ENCODE measurements around the gene ATP6V0A1.

Gene ATP6V0A1

DNA sequence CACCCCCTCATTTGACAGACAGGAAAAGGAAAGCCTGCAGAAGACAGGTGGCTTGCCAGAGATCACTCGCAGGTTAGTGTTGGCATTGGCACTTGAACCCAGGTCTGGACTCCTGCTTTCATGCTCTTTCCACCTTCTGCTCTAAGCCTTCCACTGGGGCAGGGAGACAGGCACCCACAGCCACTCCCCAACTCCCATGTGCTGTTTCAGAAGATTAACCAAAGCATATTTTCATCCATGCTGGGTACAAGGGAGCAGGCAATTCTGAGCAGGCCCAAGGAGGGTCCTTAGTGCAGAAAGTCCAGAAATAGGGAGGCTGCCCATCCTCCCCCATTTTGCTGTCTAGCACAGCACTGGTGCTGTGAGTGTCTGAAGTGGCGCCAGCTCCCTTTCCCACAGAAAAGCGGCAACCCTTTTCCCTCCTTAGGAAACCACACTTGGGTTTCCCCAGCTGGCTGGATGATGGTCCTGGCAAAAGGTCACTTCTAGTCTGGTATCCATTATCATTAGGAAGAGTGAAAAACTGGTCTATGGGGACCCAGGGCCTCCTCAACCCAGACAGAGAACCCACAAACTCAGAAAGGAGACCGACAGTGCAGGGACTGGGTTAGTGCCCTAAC lies 33.6 kb upstream of the ATP6V0A1 start:
- TF ChIP-seq, protein P1, sequence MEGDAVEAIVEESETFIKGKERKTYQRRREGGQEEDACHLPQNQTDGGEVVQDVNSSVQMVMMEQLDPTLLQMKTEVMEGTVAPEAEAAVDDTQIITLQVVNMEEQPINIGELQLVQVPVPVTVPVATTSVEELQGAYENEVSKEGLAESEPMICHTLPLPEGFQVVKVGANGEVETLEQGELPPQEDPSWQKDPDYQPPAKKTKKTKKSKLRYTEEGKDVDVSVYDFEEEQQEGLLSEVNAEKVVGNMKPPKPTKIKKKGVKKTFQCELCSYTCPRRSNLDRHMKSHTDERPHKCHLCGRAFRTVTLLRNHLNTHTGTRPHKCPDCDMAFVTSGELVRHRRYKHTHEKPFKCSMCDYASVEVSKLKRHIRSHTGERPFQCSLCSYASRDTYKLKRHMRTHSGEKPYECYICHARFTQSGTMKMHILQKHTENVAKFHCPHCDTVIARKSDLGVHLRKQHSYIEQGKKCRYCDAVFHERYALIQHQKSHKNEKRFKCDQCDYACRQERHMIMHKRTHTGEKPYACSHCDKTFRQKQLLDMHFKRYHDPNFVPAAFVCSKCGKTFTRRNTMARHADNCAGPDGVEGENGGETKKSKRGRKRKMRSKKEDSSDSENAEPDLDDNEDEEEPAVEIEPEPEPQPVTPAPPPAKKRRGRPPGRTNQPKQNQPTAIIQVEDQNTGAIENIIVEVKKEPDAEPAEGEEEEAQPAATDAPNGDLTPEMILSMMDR (conservative IDR thresholded peaks at IDR 0.05; ENCODE audit: low read depth, low read length) = no peak
- DNase-seq (ENCODE audit: low read depth) = no peak
- H3K4me3 ChIP-seq (ENCODE audit: low read length) = no peak overlapping the region

DNA sequence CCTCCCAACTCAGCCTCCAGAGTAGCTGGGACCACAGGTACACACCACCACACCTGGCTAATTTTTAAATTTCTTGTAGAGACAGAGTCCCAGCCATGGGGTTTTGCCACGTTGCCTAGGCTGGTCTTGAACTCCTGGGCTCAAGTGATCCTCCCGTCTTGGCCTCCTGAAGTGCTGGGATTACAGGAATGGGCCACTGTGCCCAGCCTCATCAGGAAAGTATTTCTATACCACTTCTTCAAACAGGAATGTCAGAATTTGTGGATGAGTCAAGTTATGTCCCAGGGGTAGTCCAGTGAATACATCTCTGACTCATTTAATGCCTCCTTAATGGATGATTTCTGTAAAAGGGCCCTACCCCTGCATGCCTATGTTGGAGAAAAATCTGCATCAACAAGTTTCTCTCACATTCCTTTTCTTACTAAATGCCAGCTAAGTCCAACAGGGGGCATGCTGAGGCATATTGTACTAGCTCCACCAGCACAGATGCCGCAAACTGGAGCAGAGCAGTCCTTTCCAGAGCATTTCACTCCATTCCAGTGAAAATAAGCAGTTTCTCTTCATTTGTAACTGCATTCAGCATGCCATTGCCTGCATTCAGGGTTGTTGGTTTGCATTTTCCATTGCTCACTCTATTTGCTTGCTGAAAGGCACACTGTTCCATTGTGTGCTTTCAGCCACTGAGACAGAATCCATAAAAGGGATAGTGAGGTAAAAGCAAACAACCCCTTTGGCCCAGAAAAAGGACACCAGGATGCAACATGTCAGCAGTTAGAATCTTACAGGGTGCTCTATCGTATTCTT lies 30.3 kb upstream of the ATP6V0A1 start:
- peak; percentile 78 for DNase-seq (ENCODE audit: low read depth)
- no peak overlapping the region for H3K4me3 ChIP-seq (ENCODE audit: low read length)

DNA sequence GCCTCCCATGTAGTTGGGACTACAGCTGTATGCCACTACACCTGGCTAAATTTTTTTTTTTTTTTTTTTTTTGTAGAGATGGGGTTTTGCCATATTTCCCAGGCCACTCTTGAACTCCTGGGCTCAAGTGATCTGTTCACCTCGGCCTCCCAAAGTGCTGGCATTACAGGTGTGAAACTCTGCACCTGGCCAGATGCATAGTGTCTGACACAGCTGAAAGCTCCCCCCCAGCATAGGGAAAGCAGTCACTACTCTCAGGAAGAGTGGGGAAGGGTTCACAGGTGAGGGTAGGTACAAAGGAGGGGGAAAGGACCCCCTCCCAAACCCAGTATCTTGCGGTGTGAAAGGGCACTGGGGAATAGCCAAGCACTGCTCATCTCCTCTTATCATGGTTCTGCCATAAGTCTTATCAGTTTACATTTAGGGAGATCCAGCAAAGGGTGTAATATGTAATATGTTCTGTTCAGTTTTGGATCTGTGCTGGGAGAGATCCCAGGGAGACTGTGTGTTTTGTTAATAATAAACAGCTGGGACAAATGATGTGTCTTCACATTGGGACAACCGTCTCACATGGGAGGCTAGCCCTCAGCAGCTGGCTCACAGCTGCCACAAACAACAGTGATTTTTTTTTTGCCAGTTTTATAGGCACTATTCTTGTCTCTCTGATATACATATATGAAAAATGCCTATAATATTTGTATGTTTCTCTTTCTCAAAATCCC lies 28.8 kb upstream of the ATP6V0A1 start:
- TF ChIP-seq, protein P1 (conservative IDR thresholded peaks at IDR 0.05; ENCODE audit: low read depth, low read length) = no peak
- DNase-seq (ENCODE audit: low read depth) = no peak

More for the DNA sequence above, 30.3 kb upstream of the ATP6V0A1 start:
- TF ChIP-seq, protein P1 (conservative IDR thresholded peaks at IDR 0.05; ENCODE audit: low read depth, low read length) = peak; percentile 87

DNA sequence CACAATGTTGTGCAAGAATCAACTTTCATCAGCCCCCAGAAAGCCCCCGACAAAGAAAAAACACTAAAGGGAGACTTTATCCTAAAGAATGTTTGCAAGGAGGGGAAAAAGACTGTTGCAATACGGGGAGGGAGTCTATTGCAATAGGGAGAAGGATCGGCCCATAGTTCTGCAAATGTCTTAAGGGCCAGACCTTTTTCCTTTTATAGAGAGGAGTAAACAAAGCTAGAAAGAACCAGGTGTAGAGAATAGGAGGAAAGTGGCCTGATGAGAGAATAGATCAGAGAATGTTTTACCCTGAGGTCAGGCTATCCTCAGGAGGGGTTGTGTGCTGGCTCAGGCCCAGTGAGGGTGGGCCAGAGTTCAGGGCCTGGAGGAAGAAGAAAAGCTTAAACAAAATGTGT lies 26.9 kb upstream of the ATP6V0A1 start:
- H3K4me3 ChIP-seq (ENCODE audit: low read length) = no peak overlapping the region
- DNase-seq (ENCODE audit: low read depth) = no peak
- TF ChIP-seq, protein P1 (conservative IDR thresholded peaks at IDR 0.05; ENCODE audit: low read depth, low read length) = no peak

More for the DNA sequence above, 28.8 kb upstream of the ATP6V0A1 start:
- no peak overlapping the region for H3K4me3 ChIP-seq (ENCODE audit: low read length)

DNA sequence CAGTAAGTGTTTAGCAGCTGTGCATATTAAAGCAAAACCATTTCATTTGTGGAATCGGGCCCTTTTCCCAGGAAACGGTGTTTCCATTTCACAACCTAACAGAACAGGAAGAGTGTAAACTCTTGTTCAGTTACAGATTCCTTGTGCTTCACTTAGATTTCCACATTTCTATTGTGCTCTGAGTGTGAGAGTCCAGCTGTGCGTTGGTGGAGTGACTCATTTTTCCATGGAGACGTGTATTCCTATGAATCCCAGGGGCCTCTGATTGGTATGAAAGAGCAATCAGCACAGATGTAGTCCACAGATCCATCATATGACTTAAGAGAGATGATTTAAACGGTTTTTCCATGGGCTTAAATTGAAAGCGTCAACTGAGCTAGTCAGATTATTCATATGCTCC lies 22.3 kb upstream of the ATP6V0A1 start:
- H3K4me3 ChIP-seq (ENCODE audit: low read length) = no peak overlapping the region
- TF ChIP-seq, protein P1 (conservative IDR thresholded peaks at IDR 0.05; ENCODE audit: low read depth, low read length) = no peak
- DNase-seq (ENCODE audit: low read depth) = no peak

DNA sequence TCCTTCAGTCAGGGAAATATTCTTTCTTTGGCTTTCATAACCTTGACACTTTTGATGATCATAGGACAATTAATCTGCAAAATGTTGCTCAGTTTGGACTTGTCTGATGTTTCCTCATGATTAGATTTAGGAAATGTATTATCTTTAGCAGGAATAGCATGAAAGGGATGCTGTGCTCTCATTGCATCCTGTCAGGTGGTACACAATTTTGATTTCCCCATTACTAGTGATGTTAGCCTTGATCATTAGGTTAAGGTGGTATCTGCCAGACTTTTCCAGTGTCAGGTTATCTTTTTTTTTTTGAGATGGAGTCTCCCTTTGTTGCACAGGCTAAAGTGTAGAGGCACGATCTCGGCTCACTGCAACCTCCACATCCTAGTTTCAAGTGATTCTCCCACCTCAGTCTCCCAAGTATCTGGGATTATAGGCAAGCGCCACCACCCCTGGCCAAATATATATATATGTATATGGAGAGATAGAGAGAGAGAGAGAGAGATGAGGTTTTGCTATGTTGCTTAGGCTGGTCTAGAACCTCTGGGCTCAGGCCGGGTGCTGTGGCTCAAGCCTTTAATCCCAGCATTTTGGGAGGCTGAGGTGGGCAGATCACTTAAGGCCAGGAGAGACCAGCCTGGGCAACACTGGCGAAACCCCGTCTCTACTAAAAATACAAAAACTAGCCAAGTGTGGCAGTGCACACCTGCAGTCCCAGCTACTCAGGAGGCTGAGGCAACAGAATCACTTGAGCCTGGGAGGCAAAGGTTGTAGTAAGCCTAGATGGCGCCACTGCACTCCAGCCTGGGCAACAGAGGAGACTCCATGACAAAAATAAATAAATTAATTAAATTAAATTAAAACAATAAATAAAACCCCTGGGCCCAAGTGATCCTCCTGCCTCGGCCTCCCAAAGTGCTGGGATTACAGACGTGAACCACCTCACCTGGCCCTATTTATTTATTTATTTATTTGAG lies 19.8 kb upstream of the ATP6V0A1 start:
- no peak overlapping the region for H3K4me3 ChIP-seq (ENCODE audit: low read length)
- DNase-seq (ENCODE audit: low read depth) = no peak

More for the DNA sequence above, 19.8 kb upstream of the ATP6V0A1 start:
- TF ChIP-seq, protein P1 (conservative IDR thresholded peaks at IDR 0.05; ENCODE audit: low read depth, low read length) = peak; percentile 62
